Nephron (organoid): Measurements from ENCODE around the gene SMIM15.

ENCODE experiments used
- H3K27ac Mint-ChIP-seq, 3 experiments: 2 replicates each; pipeline ENCODE4 v1.8.0; 2020; ENCODE audit warnings: mixed read lengths in 3 of 3, mild to moderate bottlenecking in 2 of 3, moderate library complexity in 1 of 3
- H3K27me3 Mint-ChIP-seq: 2 replicates; pipeline ENCODE4 v1.8.0; 2021; ENCODE audit warnings: low read depth, mild to moderate bottlenecking, moderate library complexity, mixed read lengths
- H3K36me3 Mint-ChIP-seq: 2 replicates; pipeline ENCODE4 v1.8.0; 2020; ENCODE audit warnings: low read depth, mixed read lengths
- H3K4me1 Mint-ChIP-seq: 2 replicates; pipeline ENCODE4 v1.8.0; 2020; ENCODE audit warnings: mixed read lengths
- H3K4me3 Mint-ChIP-seq, 3 experiments: 2 replicates each; pipeline ENCODE4 v1.8.0; 2020; ENCODE audit warnings: mild to moderate bottlenecking in 3 of 3, mixed read lengths in 3 of 3, moderate library complexity in 2 of 3
- H3K9me3 Mint-ChIP-seq: 2 replicates; pipeline ENCODE4 v1.8.0; 2020; ENCODE audit warnings: mixed read lengths
- CTCF ChIP-seq, 3 experiments: fragments of 200-600 bp; sonication (generic); IDR thresholded peaks; one replicate each; pipeline ENCODE4 v1.5.0; 2021; ENCODE audit warnings: antibody characterized with exemption in 3 of 3; ENCODE audit not compliant: unreplicated experiment in 3 of 3

SMIM15 gene

GRCh38 chr5:61159070-61159469 is 3.2 kb downstream of the SMIM15 start:
- Mint-ChIP-seq H3K27me3 (no peaks in the 10 kb centered on the region), H3K4me1 (peaks cover 43% of the 10 kb centered on the region), H3K36me3 (peaks cover 74% of the 10 kb centered on the region), H3K9me3 (no peaks in the 10 kb centered on the region), H3K27ac (no peak overlapping the region), H3K4me3 (peak overlapping the region in 1 of 3 experiments; percentile 29)
- TF ChIP-seq CTCF (IDR thresholded peaks at IDR 0.05; ENCODE audit: unreplicated experiment in 3 of 3) = no peak

- no peak for TF ChIP-seq CTCF (IDR thresholded peaks at IDR 0.05; ENCODE audit: unreplicated experiment in 3 of 3)
- H3K9me3 Mint-ChIP-seq = peaks cover 6% of the 10 kb centered on the region
- H3K4me1 Mint-ChIP-seq = no peaks in the 10 kb centered on the region
- no peak overlapping the region for H3K27ac Mint-ChIP-seq
- H3K27me3 Mint-ChIP-seq = no peaks in the 10 kb centered on the region
- no peak overlapping the region for H3K4me3 Mint-ChIP-seq
- peaks cover 34% of the 10 kb centered on the region for H3K36me3 Mint-ChIP-seq
Measured at GRCh38 chr5:61151893-61152292, 10.4 kb downstream of the SMIM15 start.

- peaks cover 9% of the 10 kb centered on the region for H3K9me3 Mint-ChIP-seq
- peaks cover 5% of the 10 kb centered on the region for H3K36me3 Mint-ChIP-seq
- TF ChIP-seq CTCF (IDR thresholded peaks at IDR 0.05; ENCODE audit: unreplicated experiment in 3 of 3) = no peak
- H3K27ac Mint-ChIP-seq = no peak overlapping the region
- no peak overlapping the region for H3K4me3 Mint-ChIP-seq
- no peaks in the 10 kb centered on the region for H3K27me3 Mint-ChIP-seq
- H3K4me1 Mint-ChIP-seq = no peaks in the 10 kb centered on the region
Measured at GRCh38 chr5:61148515-61148914, 13.8 kb downstream of the SMIM15 start.

DNA sequence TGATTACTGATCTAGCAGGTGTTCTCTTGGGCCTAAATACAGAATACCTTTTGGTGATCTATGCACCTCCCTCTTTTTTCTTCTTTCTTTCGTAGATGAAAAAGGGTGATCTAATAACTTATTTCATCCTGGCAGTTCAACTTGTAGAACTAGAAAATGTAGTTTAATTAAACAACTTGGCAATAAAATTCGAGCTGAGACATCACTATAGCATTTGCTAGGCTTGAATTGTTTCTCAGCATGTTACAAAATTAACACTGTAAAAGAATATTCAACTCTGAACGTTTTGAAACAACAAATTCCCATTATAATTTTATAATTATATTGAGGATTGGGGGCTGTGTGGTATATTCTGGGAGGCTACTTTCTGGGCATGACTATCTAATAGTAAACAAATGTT is 19.5 kb downstream of the SMIM15 start:
- Mint-ChIP-seq H3K27me3 (no peaks in the 10 kb centered on the region), H3K4me3 (no peak overlapping the region), H3K27ac (peak overlapping the region; percentile 77 to 89 (median 87)), H3K4me1 (peaks cover 13% of the 10 kb centered on the region), H3K36me3 (no peaks in the 10 kb centered on the region), H3K9me3 (peaks cover 5% of the 10 kb centered on the region)
- TF ChIP-seq CTCF (IDR thresholded peaks at IDR 0.05; ENCODE audit: unreplicated experiment in 3 of 3) = no peak

DNA sequence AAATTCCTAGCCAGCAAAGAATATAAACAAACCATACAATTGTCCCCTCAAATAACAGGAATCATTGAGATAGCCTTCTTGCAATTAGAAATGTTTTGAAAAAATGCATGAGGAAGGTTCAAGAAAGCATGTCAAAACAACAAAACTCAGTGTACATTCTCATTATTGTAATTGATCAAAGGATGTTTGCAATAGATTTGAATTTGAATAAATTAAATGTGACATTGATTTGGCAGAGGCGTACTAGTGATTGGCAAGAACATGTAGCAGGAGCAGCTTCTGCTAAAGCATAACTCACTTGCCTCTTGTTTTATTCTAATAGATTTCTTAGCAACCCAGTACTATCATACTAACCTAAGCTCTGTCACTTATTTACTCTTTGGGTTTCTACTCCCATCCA is 19.9 kb downstream of the SMIM15 start:
- Mint-ChIP-seq H3K4me3 (no peak overlapping the region), H3K9me3 (peaks cover 5% of the 10 kb centered on the region), H3K36me3 (no peaks in the 10 kb centered on the region), H3K4me1 (peaks cover 13% of the 10 kb centered on the region), H3K27me3 (no peaks in the 10 kb centered on the region), H3K27ac (peak overlapping the region; percentile 77 to 89 (median 87))
- TF ChIP-seq CTCF (IDR thresholded peaks at IDR 0.05; ENCODE audit: unreplicated experiment in 3 of 3) = no peak

GRCh38 chr5:61141801-61142200 is 20.5 kb downstream of the SMIM15 start:
- Mint-ChIP-seq H3K36me3 (no peaks in the 10 kb centered on the region), H3K9me3 (peaks cover 4% of the 10 kb centered on the region), H3K4me3 (no peak overlapping the region)

More at GRCh38 chr5:61141801-61142200, 20.5 kb downstream of the SMIM15 start:
- peak overlapping the region; percentile 75 to 89 (median 87) for H3K27ac Mint-ChIP-seq
- no peaks in the 10 kb centered on the region for H3K27me3 Mint-ChIP-seq
- peaks cover 13% of the 10 kb centered on the region for H3K4me1 Mint-ChIP-seq
- TF ChIP-seq CTCF (IDR thresholded peaks at IDR 0.05; ENCODE audit: unreplicated experiment in 3 of 3) = no peak
